ENCODE data around the gene FILIP1L. TPM values are rescaled to one million over a fixed set of nuclear protein-coding genes. Genes with fewer than 3 reads are reported as not detected.

The FILIP1L gene
- total and polyA plus RNA-seq, 2 donors (not counting 1 experiment from before 2014, with no cell fraction given), result 0.32 to 0.48 TPM

DNA sequence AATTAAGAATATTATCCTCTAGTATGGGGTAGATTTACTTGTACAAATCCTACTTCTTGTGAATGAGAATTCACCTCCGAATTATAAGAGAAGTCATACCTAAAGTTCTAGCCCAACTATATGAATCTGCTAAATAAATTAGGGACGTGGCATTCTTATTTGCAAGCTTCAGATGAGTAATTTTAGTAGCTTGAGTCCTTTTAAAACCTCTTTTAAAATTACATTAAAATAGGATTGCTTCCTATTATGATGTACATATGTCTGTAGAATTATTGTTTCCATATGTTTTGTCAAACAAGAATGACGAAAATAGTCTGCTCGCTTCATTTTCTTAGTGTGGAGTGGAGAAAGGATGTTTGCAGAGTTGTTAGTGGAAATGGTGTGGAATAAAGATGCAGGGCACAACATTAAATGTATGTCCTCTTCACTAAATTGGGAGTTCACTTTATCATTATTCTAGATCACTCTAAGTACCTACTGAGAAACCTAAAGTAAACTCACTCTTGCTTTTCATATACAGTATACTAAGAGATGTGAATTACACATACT, 237.2 kb downstream of the FILIP1L start:
- Histone ChIP-seq H4K20me1 (ENCODE audit: control insufficient read depth, insufficient read depth, low read length, poor library complexity, severe bottlenecking) (no peaks in the 10 kb centered on the region), H3K27me3 (replicated peaks in 1 of 4; ENCODE audit: control extremely low read depth in 1 of 4, control insufficient read depth in 3 of 4, insufficient read depth in 4 of 4, low read length in 3 of 4) (no peaks in the 10 kb centered on the region), H3K9ac (ENCODE audit: low read length) (no peak overlapping the region), H3K36me3 (replicated peaks in 1 of 2; ENCODE audit: control extremely low read depth in 1 of 2, control insufficient read depth in 1 of 2, extremely low read depth in 1 of 2, insufficient read depth in 2 of 2, low read length in 1 of 2) (no peaks in the 10 kb centered on the region), H3K79me2 (ENCODE audit: control insufficient read depth, insufficient read depth, low read length) (no peaks in the 10 kb centered on the region), H3K4me1 (ENCODE audit: control insufficient read depth in 2 of 2, insufficient read depth in 2 of 2, low read length in 2 of 2) (peaks cover 6 to 8% of the 10 kb centered on the region in 2 donors), H2AFZ (ENCODE audit: insufficient read depth, low read depth, low read length, poor library complexity, severe bottlenecking) (no peak overlapping the region), H3K9me3 (ENCODE audit: control extremely low read depth in 1 of 3, control insufficient read depth in 2 of 3, insufficient read depth in 1 of 3, low read length in 2 of 3) (no peaks in the 10 kb centered on the region), H3K4me2 (replicated peaks; ENCODE audit: low read depth, low read length, poor library complexity, severe bottlenecking) (no peak overlapping the region), H3K4me3 (ENCODE audit: control extremely low read depth in 1 of 5, extremely low read depth in 1 of 5, insufficient read depth in 1 of 5, low read depth in 2 of 5, low read length in 4 of 5) (peak overlapping the region in 1 of 5 experiments; percentile 64), H3K27ac (ENCODE audit: low read length in 2 of 2) (peak overlapping the region in 1 of 2 donors; percentile 71)
- intact Hi-C loops (cut with micrococcal nuclease), result loop anchor here (5.0 kb wide), 2 partner anchors 170 to 195 kb away; no protein-coding TSS in a partner anchor
- POLR2A ChIA-PET, result interaction anchor here (0.7 kb wide), 1 partner anchor 258 kb away, joined by 4 read pairs; no protein-coding TSS in a partner anchor
- WGBS (ENCODE audit: insufficient coverage), result no CpG with 5 or more reads among the region's 4 CpGs
- peak overlapping the region; percentile 89 for H3K4me3 Mint-ChIP-seq
- H3K27ac Mint-ChIP-seq, result peak overlapping the region; percentile 23
- no peak for TF ChIP-seq EZH2 (IDR thresholded peaks at IDR 0.05; ENCODE audit: borderline replicate concordance, insufficient read depth, low read depth, low read length, poor library complexity, severe bottlenecking)
- no peak for TF ChIP-seq CTCF (IDR thresholded peaks at IDR 0.05)
- no peaks in the 10 kb centered on the region for H3K9me3 Mint-ChIP-seq (ENCODE audit: insufficient read depth)
- no peaks in the 10 kb centered on the region for H3K27me3 Mint-ChIP-seq
- H3K4me1 Mint-ChIP-seq, result peaks cover 18% of the 10 kb centered on the region
- DNase-seq (no peak), ATAC-seq (ENCODE audit: low read depth) (no peak)
- CTCF ChIA-PET, result interaction anchor here (0.6 to 1.3 kb wide), 2 partner anchors 34 to 45 kb away, joined by 3 read pairs; no protein-coding TSS in a partner anchor

Measured in B cell (primary cell).